Muscle layer of colon (tissue), 2 donors: ENCODE measurements around the gene MSI2.

Experiments
- H3K27ac ChIP-seq: one replicate; pipeline ENCODE4 v1.7.0; 2013; ENCODE audit warnings: low read depth, mild to moderate bottlenecking, low read length, moderate library complexity
- H3K27me3 ChIP-seq, 2 donors: one replicate each; pipeline ENCODE4 v1.7.0; 2013; ENCODE audit warnings: low read length in 2 of 2, mild to moderate bottlenecking in 2 of 2; ENCODE audit not compliant: insufficient read depth in 2 of 2, control insufficient read depth in 1 of 2
- H3K36me3 ChIP-seq: one replicate; pipeline ENCODE4 v1.7.0; 2013; ENCODE audit warnings: mild to moderate bottlenecking, low read length; ENCODE audit not compliant: insufficient read depth
- H3K4me1 ChIP-seq: one replicate; pipeline ENCODE4 v1.7.0; 2013; ENCODE audit warnings: mild to moderate bottlenecking, low read length; ENCODE audit not compliant: insufficient read depth
- H3K4me3 ChIP-seq, 2 donors: one replicate each; pipeline ENCODE4 v1.7.0; 2013; ENCODE audit warnings: low read length in 2 of 2, low read depth in 1 of 2, mild to moderate bottlenecking in 1 of 2, moderate library complexity in 1 of 2
- H3K9ac ChIP-seq: one replicate; pipeline ENCODE4 v1.7.0; 2013; ENCODE audit warnings: low read length
- H3K9me3 ChIP-seq: one replicate; pipeline ENCODE4 v1.7.0; 2013; ENCODE audit warnings: mild to moderate bottlenecking, low read length
- donor health status: abdominal sarcoma.
- donor health status: Adenocarcinoma of cecum.

Gene MSI2

GRCh38 chr17:57696050-57696449 is 439.7 kb downstream of the MSI2 start:
- Histone ChIP-seq H3K27me3 (no peaks in the 10 kb centered on the region), H3K4me1 (no peaks in the 10 kb centered on the region), H3K4me3 (no peak overlapping the region), H3K9me3 (no peaks in the 10 kb centered on the region), H3K36me3 (no peaks in the 10 kb centered on the region), H3K9ac (no peak overlapping the region), H3K27ac (no peak overlapping the region)

DNA sequence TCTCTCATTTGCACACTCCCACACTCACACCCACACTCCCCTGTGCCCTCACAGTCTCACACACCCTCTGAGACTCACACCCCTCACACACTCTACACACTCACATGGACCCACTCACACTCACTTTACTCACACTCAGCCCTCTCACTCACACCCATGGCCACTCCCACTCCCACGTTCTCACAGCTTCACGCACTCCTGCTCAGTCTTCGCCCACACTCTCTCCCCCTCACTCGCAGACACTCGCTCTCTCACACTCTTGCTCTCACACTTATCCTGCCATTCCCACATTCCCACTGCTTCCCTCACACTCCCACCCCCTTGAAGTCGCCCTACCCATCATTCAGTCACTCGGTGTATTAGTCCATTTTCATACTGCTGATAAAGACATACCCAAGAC is 440.9 kb downstream of the MSI2 start:
- Histone ChIP-seq H3K27ac (no peak overlapping the region), H3K4me3 (no peak overlapping the region), H3K36me3 (no peaks in the 10 kb centered on the region), H3K4me1 (no peaks in the 10 kb centered on the region), H3K9ac (no peak overlapping the region), H3K27me3 (no peaks in the 10 kb centered on the region), H3K9me3 (no peaks in the 10 kb centered on the region)

DNA sequence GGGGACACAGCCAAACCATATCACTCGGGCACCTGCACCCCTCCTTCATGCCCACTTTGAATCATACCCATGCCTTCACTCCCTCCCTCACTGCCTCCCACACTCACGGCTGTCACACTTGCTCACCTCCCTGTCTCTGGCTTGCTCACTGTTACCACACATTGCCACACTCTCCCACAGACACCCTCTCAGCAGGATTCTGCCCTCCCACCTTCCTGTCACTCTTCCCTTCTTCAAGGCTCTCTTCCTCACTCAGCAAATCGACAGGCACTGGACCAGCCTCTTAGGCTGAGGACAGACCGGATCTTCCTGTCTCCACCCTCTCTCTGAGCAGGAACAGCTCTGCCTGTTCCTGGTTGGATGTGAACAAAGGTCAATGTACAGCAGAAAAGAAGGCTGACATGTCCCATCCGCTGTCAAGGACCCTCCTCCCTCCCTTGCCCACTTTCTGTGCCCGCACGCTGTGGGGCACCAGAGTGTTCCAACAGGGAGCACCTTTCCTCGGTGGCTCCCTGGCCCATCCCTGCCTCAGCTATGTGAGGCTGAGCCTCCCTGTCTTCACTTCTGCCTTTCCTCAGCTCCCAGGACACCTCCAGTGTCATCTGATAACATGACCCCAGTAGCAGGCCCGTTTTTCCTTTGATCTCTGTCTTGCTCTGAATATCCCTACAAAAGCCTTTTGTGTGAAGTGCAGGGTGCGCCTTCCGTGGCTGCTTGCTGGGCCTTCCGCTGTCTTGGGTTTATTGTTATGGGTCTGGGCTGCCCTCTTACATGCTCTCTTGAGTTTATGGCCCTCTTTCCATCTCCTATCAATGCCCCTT is 441.8 kb downstream of the MSI2 start:
- Histone ChIP-seq H3K4me1 (no peaks in the 10 kb centered on the region), H3K4me3 (no peak overlapping the region), H3K27me3 (no peaks in the 10 kb centered on the region), H3K9ac (no peak overlapping the region), H3K36me3 (no peaks in the 10 kb centered on the region), H3K9me3 (no peaks in the 10 kb centered on the region), H3K27ac (no peak overlapping the region)

GRCh38 chr17:57699751-57700219 is 443.5 kb downstream of the MSI2 start:
- Histone ChIP-seq H3K9me3 (no peaks in the 10 kb centered on the region), H3K4me1 (no peaks in the 10 kb centered on the region), H3K27ac (no peak overlapping the region), H3K36me3 (no peaks in the 10 kb centered on the region), H3K27me3 (no peaks in the 10 kb centered on the region), H3K4me3 (no peak overlapping the region), H3K9ac (no peak overlapping the region)

- H3K36me3 ChIP-seq: no peaks in the 10 kb centered on the region
These were observed 444.8 kb downstream of the MSI2 start for GRCh38 chr17:57701124-57701523.

GRCh38 chr17:57703273-57703672 is 446.9 kb downstream of the MSI2 start:
- Histone ChIP-seq H3K9me3 (no peaks in the 10 kb centered on the region), H3K36me3 (no peaks in the 10 kb centered on the region), H3K9ac (no peak overlapping the region), H3K4me1 (no peaks in the 10 kb centered on the region), H3K4me3 (no peak overlapping the region), H3K27ac (no peak overlapping the region), H3K27me3 (no peaks in the 10 kb centered on the region)

More at GRCh38 chr17:57701124-57701523, 444.8 kb downstream of the MSI2 start:
- Histone ChIP-seq H3K4me3 (no peak overlapping the region), H3K4me1 (no peaks in the 10 kb centered on the region), H3K9ac (no peak overlapping the region), H3K27ac (no peak overlapping the region), H3K27me3 (no peaks in the 10 kb centered on the region), H3K9me3 (no peaks in the 10 kb centered on the region)

GRCh38 chr17:57704448-57704847 is 448.1 kb downstream of the MSI2 start:
- Histone ChIP-seq H3K4me1 (no peaks in the 10 kb centered on the region), H3K9ac (no peak overlapping the region), H3K36me3 (no peaks in the 10 kb centered on the region), H3K4me3 (no peak overlapping the region), H3K9me3 (no peaks in the 10 kb centered on the region), H3K27ac (no peak overlapping the region), H3K27me3 (no peaks in the 10 kb centered on the region)

DNA sequence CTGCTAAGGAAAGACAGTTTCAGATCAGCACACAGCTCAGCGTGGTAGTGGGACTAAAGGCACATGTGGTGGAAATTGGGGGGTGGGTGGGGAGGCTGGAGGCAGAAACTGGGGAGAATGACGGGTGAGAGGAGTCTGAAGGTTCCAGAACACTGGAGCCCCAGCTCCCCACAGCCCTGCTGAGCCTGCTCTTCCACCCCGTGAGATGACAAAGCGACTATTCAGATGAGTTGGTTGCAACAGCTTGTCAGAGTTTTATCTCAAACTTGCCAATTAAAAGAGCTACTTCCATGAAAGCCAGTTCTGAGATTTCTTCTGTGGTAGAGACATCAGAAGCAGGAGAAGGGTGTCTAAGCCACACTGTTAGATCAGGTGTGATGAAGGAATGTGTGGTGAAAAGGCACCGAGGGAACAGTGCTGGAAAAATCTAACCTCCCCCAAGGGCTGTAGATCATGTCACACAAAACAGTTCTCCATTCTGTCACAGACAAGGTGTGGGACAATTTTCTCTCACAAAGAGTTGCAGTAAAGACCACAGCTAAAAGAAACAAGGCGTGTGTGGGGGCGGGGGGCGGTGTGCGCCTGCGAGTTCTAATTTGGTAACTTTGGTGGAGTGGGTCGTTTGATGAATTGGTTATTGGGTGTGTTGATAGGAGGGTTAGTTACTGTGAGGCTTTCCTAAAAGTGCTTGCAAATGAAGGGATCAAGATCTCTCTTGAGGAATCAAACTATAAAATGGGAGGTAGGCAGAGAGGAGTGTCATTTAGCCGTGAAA is 449.8 kb downstream of the MSI2 start:
- H3K9me3 ChIP-seq: no peaks in the 10 kb centered on the region

DNA sequence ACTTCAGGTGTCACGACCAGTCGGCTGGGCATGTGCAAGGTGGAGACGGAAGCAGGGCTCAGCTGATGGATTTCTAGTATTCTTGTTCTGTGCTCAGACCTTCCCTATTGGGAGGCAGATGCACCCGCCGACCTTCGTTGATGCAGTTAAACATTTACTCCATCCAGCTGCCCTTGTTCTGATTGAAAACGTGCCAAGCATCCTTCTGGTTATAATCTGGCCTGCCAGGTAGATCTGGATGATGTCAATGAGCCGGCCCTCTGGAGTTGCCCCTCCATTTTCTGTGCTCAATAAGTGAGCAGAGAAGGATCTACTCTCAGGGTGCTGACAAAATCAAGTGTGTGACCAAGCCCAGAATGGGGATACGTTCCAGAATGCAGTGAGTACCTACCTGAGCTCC is 450.4 kb downstream of the MSI2 start:
- H3K4me1 ChIP-seq: no peaks in the 10 kb centered on the region
- H3K36me3 ChIP-seq: no peaks in the 10 kb centered on the region
- H3K27ac ChIP-seq: no peak overlapping the region
- H3K4me3 ChIP-seq: no peak overlapping the region
- no peaks in the 10 kb centered on the region for H3K9me3 ChIP-seq
- H3K9ac ChIP-seq: no peak overlapping the region
- H3K27me3 ChIP-seq: no peaks in the 10 kb centered on the region

More for the DNA sequence above, 449.8 kb downstream of the MSI2 start:
- no peak overlapping the region for H3K9ac ChIP-seq
- no peaks in the 10 kb centered on the region for H3K27me3 ChIP-seq
- no peak overlapping the region for H3K27ac ChIP-seq
- H3K4me3 ChIP-seq: no peak overlapping the region
- no peaks in the 10 kb centered on the region for H3K36me3 ChIP-seq
- H3K4me1 ChIP-seq: no peaks in the 10 kb centered on the region

DNA sequence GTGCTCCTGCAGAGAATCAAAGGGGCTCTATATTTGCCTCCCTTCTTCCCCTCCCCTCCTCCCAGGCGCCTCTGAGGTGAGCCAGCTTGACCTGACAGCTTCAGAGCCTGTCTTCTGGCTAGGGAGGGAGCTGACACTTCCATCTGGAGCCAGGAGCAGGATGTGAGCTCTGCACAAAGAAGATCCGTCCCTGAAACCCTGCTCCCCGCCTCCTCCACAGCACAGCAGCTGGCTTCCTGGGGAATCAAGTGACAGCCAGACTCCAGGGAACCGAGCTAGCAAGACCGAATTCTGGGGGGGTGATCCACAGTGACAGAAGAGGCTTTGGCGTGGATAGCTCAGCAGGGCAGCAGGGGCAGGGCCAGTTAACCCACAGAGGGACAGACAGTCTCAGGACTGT is 451.6 kb downstream of the MSI2 start:
- H3K9me3 ChIP-seq: no peaks in the 10 kb centered on the region
- no peak overlapping the region for H3K27ac ChIP-seq
- no peaks in the 10 kb centered on the region for H3K4me1 ChIP-seq
- no peaks in the 10 kb centered on the region for H3K36me3 ChIP-seq
- no peak overlapping the region for H3K4me3 ChIP-seq
- no peak overlapping the region for H3K9ac ChIP-seq
- no peaks in the 10 kb centered on the region for H3K27me3 ChIP-seq

- Histone ChIP-seq H3K4me1 (no peaks in the 10 kb centered on the region), H3K27ac (no peak overlapping the region), H3K4me3 (no peak overlapping the region), H3K9ac (no peak overlapping the region), H3K9me3 (no peaks in the 10 kb centered on the region), H3K36me3 (no peaks in the 10 kb centered on the region), H3K27me3 (no peaks in the 10 kb centered on the region)
These were observed 452.1 kb downstream of the MSI2 start for GRCh38 chr17:57708410-57708809.
